Common myeloid progenitor, CD34-positive (primary cell): Measurements from ENCODE around the gene MYOF.
"Not testable (repeated sequence)": the region's sequence is repeated elsewhere in the genome, so short reads cannot be mapped to it uniquely, and the experiment has no call there.

Experiments used
- CTCF ChIA-PET: fragments of 350-600 bp; sonication (Branson Sonifier 250); formaldehyde crosslinking; loops from one replicate; lab custom pipeline; 2021; ENCODE audit warnings: antibody characterized with exemption; lab: Charles Lee
- POLR2A ChIA-PET: fragments of 350-600 bp; sonication (Branson Sonifier 250); formaldehyde crosslinking; loops from one replicate; lab custom pipeline; 2021; ENCODE audit warnings: antibody characterized with exemption; lab: Charles Lee
- DNase-seq, 3 donors: peaks; one replicate each; pipeline versions ENCODE4 v3.0.0 to v3.0.0-alpha.2; 2013
- H3K27ac ChIP-seq, 2 experiments: 1 replicate in 1 of 2; 2 replicates in 1 of 2; pipeline ENCODE4 v1.7.0; 2013; ENCODE audit warnings: inconsistent platforms in 2 of 2, low read length in 2 of 2, mild to moderate bottlenecking in 2 of 2, low read depth in 1 of 2, moderate library complexity in 1 of 2; ENCODE audit not compliant: severe bottlenecking in 2 of 2, insufficient read depth in 1 of 2, poor library complexity in 1 of 2
- H3K27me3 ChIP-seq, 5 experiments: replicated peaks in 2 of 5; 1 replicate in 3 of 5; 2 replicates in 2 of 5; pipeline versions ENCODE4 v1.6.1 to v1.7.0; 2013; ENCODE audit warnings: low read length in 4 of 5, mild to moderate bottlenecking in 2 of 5, moderate library complexity in 2 of 5, inconsistent platforms in 1 of 5; ENCODE audit not compliant: insufficient read depth in 5 of 5, control insufficient read depth in 4 of 5
- H3K36me3 ChIP-seq, 4 experiments: 1 replicate in 2 of 4; 2 replicates in 2 of 4; pipeline versions ENCODE4 v1.6.1 to v1.7.0; 2013; ENCODE audit warnings: low read length in 3 of 4, control low read depth in 1 of 4, mild to moderate bottlenecking in 1 of 4; ENCODE audit not compliant: control insufficient read depth in 4 of 4, insufficient read depth in 4 of 4
- H3K4me1 ChIP-seq, 4 experiments: 1 replicate in 3 of 4; 2 replicates in 1 of 4; pipeline versions ENCODE4 v1.6.1 to v1.7.1; 2013; ENCODE audit warnings: low read length in 3 of 4, mild to moderate bottlenecking in 3 of 4, control low read depth in 1 of 4, inconsistent platforms in 1 of 4, moderate library complexity in 1 of 4; ENCODE audit not compliant: control insufficient read depth in 4 of 4, insufficient read depth in 4 of 4; ENCODE audit errors: control extremely low read depth in 1 of 4
- H3K4me3 ChIP-seq, 7 experiments: 1 replicate in 4 of 7; 2 replicates in 3 of 7; pipeline versions ENCODE4 v1.5.1 to v1.7.0; 2013; ENCODE audit warnings: mild to moderate bottlenecking in 7 of 7, low read length in 6 of 7, moderate library complexity in 6 of 7, inconsistent platforms in 2 of 7, low read depth in 2 of 7, control low read depth in 1 of 7; ENCODE audit not compliant: insufficient read depth in 4 of 7, control insufficient read depth in 1 of 7; ENCODE audit errors: extremely low read depth in 1 of 7
- H3K9me3 ChIP-seq, 5 experiments: 1 replicate in 4 of 5; 2 replicates in 1 of 5; pipeline versions ENCODE4 v1.6.1 to v1.7.1; 2013; ENCODE audit warnings: low read length in 4 of 5, mild to moderate bottlenecking in 2 of 5, inconsistent platforms in 1 of 5, low read depth in 1 of 5, moderate library complexity in 1 of 5; ENCODE audit not compliant: control insufficient read depth in 4 of 5, insufficient read depth in 2 of 5; ENCODE audit errors: control extremely low read depth in 1 of 5
- whole genome bisulfite sequencing: methylation state at CpG from one replicate; pipeline ENCODE4 v1.1.5; 2013; ENCODE audit not compliant: insufficient coverage; 5-methylcytosine and 5-hydroxymethylcytosine counted together

Gene MYOF

DNA sequence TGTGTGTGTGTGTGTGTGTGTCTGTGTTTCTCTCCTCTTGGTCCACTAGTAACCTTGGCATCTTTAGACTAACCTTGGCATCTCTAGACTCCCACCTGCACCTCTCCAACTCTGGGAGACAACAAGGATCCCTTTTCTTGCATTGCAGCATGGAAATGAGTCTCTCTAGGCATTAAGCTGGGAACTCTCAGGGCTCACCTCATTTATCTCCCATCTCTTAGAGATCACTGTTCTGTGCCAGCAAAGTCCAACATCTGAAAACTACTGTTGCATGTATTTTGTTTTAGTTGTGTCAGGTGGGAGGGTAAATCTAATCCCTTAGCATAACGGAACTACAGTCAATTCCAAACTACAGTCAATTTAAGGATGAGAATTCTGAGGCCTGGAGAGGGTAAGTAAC, 38.7 kb downstream of the MYOF start:
- Histone ChIP-seq H3K4me1 (peaks cover 0 to 11% (median 5%) of the 10 kb centered on the region in 4 experiments), H3K27me3 (no peaks in the 10 kb centered on the region), H3K27ac (no peak overlapping the region), H3K36me3 (no peaks in the 10 kb centered on the region), H3K4me3 (no peak overlapping the region), H3K9me3 (no peaks in the 10 kb centered on the region)
- no peak for DNase-seq
- ChIA-PET POLR2A (no interaction called here), CTCF (interaction anchor here (1.0 to 2.1 kb wide), 5 partner anchors 17 to 63 kb away, joined by 3 to 4 read pairs (median 3); no protein-coding TSS in a partner anchor)
- WGBS, result no CpG with 5 or more reads among the region's 1 CpG

DNA sequence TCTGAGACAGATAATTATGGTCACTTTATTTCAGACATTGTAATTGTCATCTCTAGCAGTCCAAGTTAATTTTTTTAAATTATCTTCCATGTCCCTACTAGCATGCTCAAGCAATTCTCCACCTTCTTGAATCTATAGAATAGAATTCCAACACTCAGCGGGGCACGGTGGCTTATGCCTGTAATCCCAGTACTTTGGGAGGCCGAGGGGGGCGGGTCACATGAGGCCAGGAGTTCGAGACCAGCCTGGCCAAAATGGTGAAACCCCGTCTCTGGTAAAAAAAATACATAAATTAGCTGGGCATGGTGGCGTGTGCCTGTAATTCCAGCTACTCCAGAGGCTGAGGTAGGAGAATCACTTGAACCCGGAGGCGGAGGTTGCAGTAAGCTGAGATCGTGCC, 39.4 kb downstream of the MYOF start:
- H3K9me3 ChIP-seq, POLR2A ChIA-PET, DNase-seq, H3K4me3 ChIP-seq, H3K27me3 ChIP-seq, H3K27ac ChIP-seq, H3K36me3 ChIP-seq: not testable (repeated sequence)
- WGBS, result 91% methylated on average over 7 of the region's 10 CpGs
- peaks cover 0 to 11% (median 3%) of the 10 kb centered on the region in 4 experiments for H3K4me1 ChIP-seq
- CTCF ChIA-PET, result interaction anchor here (1.0 to 1.2 kb wide), 3 partner anchors 18 to 63 kb away, joined by 3 read pairs; no protein-coding TSS in a partner anchor

DNA sequence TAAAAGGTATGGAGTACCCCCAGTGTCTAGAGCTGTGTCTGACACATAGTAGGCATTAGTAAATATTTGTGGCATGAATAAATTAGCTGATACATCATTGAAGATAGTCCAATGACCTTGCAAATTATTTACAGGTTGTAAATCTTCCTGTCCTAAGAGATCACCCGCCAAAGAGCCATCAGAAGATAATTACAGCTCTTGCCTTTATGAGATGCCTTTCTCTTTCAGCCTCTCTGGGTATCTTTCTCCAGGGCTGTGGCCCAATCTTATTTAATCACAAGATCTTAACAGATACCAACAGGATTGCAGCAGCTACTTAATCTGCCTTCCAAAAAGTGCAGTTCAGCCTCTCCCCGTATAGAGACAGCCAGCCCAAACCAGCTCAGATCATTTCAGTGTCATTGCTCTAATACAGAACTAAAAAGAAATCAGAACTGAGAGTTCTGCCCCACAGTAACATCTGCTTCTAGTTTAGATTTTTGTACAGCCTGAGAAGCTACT, 41.5 kb downstream of the MYOF start:
- DNase-seq, result no peak
- no peaks in the 10 kb centered on the region for H3K27me3 ChIP-seq
- POLR2A ChIA-PET, result interaction anchor here (0.7 kb wide), 1 partner anchor 16 kb away, joined by 3 read pairs; no protein-coding TSS in a partner anchor

DNA sequence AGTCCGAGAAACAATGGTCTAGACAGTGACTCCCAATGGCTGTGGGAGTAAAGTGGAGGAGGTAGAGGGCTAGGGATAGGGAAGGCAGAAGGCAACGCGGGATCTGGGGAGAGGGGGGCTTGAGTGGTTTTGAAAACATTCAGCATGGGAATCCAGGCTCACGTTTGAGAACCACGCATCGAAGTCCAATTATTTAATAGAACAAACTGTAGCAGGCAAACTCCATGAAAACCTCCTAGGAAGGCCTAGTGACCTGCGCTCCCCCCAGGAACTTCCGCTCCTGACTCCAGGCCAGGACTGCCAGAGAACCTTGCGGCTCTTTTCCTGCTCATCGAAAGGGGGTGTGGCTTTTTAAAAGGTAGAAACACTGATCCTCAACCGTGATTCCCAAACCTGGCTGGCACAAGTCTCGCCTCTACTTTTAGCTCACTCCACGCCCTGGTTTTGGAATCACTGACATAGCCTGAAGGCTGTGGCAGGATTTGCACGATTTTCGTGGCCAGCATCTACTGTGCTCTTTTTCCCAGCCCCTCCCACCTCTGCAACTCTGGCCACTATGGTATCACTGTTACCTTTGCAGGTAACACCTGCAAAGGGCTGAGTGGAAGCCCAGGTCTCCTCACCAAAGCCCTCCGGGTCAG, 43.4 kb downstream of the MYOF start:
- Histone ChIP-seq H3K4me1 (peaks cover 0 to 31% (median 4%) of the 10 kb centered on the region in 4 experiments), H3K4me3 (no peak overlapping the region), H3K9me3 (no peaks in the 10 kb centered on the region), H3K27me3 (no peaks in the 10 kb centered on the region), H3K36me3 (no peaks in the 10 kb centered on the region), H3K27ac (no peak overlapping the region)
- no peak for DNase-seq
- ChIA-PET CTCF (interaction anchor here (1.1 kb wide), 1 partner anchor 8 kb away, joined by 3 read pairs; no protein-coding TSS in a partner anchor), POLR2A (no interaction called here)
- 93% methylated on average over 14 of the region's 16 CpGs for WGBS

More for the DNA sequence above, 41.5 kb downstream of the MYOF start:
- 69% methylated on average over 2 of the region's 2 CpGs for WGBS
- Histone ChIP-seq H3K4me1 (peaks cover 0 to 25% (median 7%) of the 10 kb centered on the region in 4 experiments), H3K4me3 (no peak overlapping the region), H3K27ac (no peak overlapping the region), H3K9me3 (no peaks in the 10 kb centered on the region), H3K36me3 (no peaks in the 10 kb centered on the region)
- CTCF ChIA-PET, result interaction anchor here (0.8 to 2.5 kb wide), 3 partner anchors 20 to 64 kb away, joined by 3 to 11 read pairs (median 3); partner anchors contain the start of gene MYOF

DNA sequence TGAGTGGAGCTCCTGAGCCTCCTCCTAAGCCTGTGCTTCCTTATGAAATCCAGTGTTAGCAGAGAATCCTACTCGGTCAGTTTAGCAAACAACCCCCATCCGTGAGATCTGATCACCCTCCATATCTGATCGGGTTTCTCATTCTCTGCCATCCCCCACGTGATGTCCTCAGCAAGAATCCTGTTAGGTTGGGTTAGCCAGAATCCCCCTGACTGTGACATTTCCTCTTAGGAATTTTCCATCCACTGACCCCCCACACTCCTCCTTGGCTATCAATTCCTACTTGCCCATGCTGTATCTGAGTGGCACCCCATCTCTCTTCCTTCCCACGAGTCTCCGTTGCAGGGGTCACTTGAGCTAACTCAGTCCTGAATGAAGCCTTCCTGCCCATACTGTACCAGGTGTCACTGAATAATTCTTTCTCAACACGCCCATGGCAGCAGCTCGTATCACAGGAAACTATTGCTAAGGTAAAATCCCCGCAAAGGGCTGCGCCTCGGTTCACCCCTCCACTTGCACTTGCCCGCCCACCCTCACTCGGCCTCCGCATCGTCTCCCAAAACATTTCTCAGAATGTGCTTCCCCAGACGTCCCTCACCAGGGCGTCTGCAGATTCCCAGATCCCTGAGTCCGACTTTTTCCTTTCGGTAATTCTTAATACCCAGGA, 44.1 kb downstream of the MYOF start:
- Histone ChIP-seq H3K9me3 (no peaks in the 10 kb centered on the region), H3K27me3 (no peaks in the 10 kb centered on the region), H3K4me1 (peaks cover 0 to 32% (median 5%) of the 10 kb centered on the region in 4 experiments), H3K4me3 (no peak overlapping the region), H3K27ac (no peak overlapping the region), H3K36me3 (no peaks in the 10 kb centered on the region)
- ChIA-PET CTCF (no interaction called here), POLR2A (no interaction called here)
- 97% methylated on average over 18 of the region's 19 CpGs for WGBS
- no peak for DNase-seq

DNA sequence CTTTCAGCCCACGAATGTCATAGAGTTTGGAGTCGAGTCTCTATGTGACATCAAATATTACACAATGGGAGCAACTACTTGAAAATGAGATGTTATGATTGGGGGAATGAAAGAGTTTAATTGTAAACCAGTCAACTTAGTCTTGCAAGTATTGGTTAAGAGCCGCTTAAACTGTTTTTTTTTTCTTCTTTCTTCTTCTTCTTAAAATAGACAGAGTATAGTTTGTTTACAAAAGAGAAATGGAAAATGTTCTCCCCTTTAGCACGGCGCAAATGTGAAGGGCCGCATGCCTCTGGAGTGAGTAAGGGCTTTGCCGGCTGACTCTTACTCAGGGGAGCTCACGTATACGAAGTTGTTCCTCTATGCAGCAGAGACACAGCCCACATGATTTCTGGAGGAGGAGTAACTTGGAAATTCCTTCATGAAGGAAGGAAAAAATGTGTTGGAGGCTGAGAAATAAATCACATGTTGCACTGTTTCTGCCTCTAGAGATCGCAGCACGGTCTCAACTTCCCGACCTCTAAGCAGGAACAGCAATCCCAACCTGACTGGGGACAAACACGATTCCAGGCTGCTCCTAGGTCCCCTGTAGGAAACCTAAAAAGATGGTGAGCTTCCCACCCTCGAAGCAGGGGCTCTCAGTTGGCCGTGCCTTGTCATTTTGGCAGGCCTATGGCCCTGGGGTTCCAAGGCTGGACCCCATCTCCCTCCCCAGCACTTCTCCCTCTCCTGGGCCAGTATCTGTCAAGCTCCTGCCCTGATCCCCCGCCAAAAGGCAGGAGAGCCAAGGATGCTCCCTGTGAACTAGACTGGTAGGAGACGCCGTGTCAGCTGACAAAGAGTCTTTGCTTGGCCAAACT, 44.8 kb downstream of the MYOF start:
- POLR2A ChIA-PET, result no interaction called here
- Histone ChIP-seq H3K4me3 (no peak overlapping the region), H3K9me3 (no peaks in the 10 kb centered on the region), H3K27me3 (no peaks in the 10 kb centered on the region), H3K27ac (no peak overlapping the region), H3K36me3 (no peaks in the 10 kb centered on the region), H3K4me1 (peaks cover 0 to 26% (median 3%) of the 10 kb centered on the region in 4 experiments)
- CTCF ChIA-PET, result no interaction called here
- peak; percentile 38 to 79 (median 59) for DNase-seq
- 51% methylated on average over 16 of the region's 18 CpGs for WGBS
